ENCODE data around the gene PPP1R17. TPM values are rescaled to one million over a fixed set of nuclear protein-coding genes. Genes with fewer than 3 reads are reported as not detected.

Gene PPP1R17
- total RNA-seq, 2 experiments from 2014 or later = not detected

DNA sequence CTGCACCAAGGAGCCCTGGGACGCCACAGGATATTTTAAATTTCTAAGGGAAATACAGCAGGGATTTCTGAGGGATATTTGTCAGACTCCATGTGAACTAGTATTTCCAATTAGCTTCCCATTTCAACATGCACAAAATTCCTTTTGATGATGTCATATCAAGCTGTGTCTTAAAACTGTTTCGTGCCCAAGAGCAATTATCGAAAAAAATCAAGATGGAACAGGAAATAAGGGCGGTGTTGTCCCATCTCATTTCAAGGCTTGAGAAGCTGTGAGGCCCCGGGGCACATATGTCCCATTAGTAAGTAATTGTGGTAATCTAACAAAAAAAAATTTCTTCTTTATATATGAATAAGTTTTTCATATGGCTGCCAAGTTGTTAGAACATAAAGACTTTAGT lies 47.4 kb downstream of the PPP1R17 start:
- no peaks in the 10 kb centered on the region for H3K36me3 ChIP-seq (ENCODE audit: insufficient read depth, low read length)
- no peaks in the 10 kb centered on the region for H3K4me1 ChIP-seq (ENCODE audit: insufficient read depth, low read length, poor library complexity, severe bottlenecking)
- no TSS peak for BruUV-seq (replicated peaks)
- intact Hi-C loops (cut with micrococcal nuclease; ENCODE audit: unreplicated experiment) = loop anchor here (10.0 kb wide), 1 partner anchor 360 kb away; no protein-coding TSS in a partner anchor
- H3K9me2 ChIP-seq (ENCODE audit: insufficient read depth, low read length) = no peaks in the 10 kb centered on the region
- H4K20me1 ChIP-seq (ENCODE audit: insufficient read depth, low read length) = no peaks in the 10 kb centered on the region
- no peaks in the 10 kb centered on the region for H3K9me3 ChIP-seq (ENCODE audit: low read length)
- DNase-seq (ENCODE audit: low spot score) = no peak
- no peaks in the 10 kb centered on the region for H3K79me2 ChIP-seq (ENCODE audit: insufficient read depth, low read depth, low read length)
- ChIA-PET POLR2A (no interaction called here), CTCF (ENCODE audit: unreplicated experiment) (no interaction called here)
- H3K27ac ChIP-seq (ENCODE audit: low read depth, low read length, poor library complexity, severe bottlenecking) = no peak overlapping the region
- H3K4me2 ChIP-seq (ENCODE audit: low read length) = no peak overlapping the region
- TF ChIP-seq, protein P1, sequence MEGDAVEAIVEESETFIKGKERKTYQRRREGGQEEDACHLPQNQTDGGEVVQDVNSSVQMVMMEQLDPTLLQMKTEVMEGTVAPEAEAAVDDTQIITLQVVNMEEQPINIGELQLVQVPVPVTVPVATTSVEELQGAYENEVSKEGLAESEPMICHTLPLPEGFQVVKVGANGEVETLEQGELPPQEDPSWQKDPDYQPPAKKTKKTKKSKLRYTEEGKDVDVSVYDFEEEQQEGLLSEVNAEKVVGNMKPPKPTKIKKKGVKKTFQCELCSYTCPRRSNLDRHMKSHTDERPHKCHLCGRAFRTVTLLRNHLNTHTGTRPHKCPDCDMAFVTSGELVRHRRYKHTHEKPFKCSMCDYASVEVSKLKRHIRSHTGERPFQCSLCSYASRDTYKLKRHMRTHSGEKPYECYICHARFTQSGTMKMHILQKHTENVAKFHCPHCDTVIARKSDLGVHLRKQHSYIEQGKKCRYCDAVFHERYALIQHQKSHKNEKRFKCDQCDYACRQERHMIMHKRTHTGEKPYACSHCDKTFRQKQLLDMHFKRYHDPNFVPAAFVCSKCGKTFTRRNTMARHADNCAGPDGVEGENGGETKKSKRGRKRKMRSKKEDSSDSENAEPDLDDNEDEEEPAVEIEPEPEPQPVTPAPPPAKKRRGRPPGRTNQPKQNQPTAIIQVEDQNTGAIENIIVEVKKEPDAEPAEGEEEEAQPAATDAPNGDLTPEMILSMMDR (conservative IDR thresholded peaks at IDR 0.05; ENCODE audit: low read length) = no peak
- TF ChIP-seq EZH2phosphoT487 (IDR thresholded peaks at IDR 0.05; ENCODE audit: borderline replicate concordance, low read depth, low read length) = no peak
- no peak overlapping the region for H2AFZ ChIP-seq (ENCODE audit: low read length)
- H3K4me3 ChIP-seq (ENCODE audit: low read depth, low read length, poor library complexity, severe bottlenecking) = no peak overlapping the region

DNA sequence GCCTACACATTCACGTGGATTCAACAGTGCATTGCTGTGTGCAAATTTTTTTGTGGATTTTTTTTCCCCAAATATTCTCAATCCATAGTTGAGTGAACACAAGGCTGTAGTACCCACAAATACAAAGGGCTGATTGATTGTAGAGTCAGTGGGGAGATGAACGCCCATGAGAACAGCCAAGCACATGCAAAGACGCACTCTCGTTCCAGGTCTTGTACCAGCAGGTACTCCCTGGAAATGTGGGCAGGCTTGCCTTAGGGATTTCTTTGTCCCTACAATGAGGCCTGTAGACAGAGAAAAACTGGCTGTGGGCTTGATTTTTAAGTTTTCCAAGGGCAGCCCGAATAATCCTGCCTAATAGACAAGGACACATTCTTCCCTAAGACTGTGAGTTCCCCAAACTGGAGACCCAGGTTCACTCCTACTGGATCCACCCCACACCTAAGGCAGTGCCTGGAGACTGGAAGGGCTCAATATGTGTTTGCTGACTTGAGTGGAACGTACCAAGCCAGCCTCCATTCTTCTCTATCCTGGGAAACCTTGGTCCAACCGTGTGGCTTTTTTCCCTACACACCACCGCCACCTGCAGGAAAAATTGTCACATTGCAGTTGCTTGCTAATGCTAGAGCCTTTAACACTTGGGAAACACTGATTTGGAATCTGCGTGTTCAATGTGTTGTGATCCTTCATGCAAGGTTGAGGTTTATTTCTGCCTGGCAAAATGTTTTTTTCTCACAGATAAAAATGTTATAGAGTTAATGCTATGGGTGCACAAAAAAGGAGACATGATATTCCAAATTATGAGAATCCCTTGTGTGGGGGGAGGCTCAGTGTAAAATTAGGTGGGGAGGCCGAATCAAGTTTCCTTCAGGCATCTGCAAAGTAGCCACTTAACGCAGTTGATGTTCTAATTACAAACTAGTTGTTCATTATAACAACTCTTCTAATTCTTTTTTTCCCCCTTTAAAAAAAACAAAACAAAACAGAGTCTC lies 49.3 kb downstream of the PPP1R17 start:
- Histone ChIP-seq H3K79me2 (ENCODE audit: insufficient read depth, low read depth, low read length) (no peaks in the 10 kb centered on the region), H3K9me2 (ENCODE audit: insufficient read depth, low read length) (no peaks in the 10 kb centered on the region), H3K9me3 (ENCODE audit: low read length) (no peaks in the 10 kb centered on the region), H3K27ac (ENCODE audit: low read depth, low read length, poor library complexity, severe bottlenecking) (no peak overlapping the region), H3K4me2 (ENCODE audit: low read length) (no peak overlapping the region), H2AFZ (ENCODE audit: low read length) (no peak overlapping the region), H3K4me3 (ENCODE audit: low read depth, low read length, poor library complexity, severe bottlenecking) (no peak overlapping the region), H4K20me1 (ENCODE audit: insufficient read depth, low read length) (no peaks in the 10 kb centered on the region), H3K36me3 (ENCODE audit: insufficient read depth, low read length) (no peaks in the 10 kb centered on the region), H3K4me1 (ENCODE audit: insufficient read depth, low read length, poor library complexity, severe bottlenecking) (no peaks in the 10 kb centered on the region)
- BruUV-seq (replicated peaks) = no TSS peak
- CTCF ChIA-PET (ENCODE audit: unreplicated experiment) = no interaction called here
- intact Hi-C loops (cut with micrococcal nuclease; ENCODE audit: unreplicated experiment) = loop anchor here (1.0 to 10.0 kb wide), 2 partner anchors 293 to 361 kb away; no protein-coding TSS in a partner anchor
- peak; percentile 30 for DNase-seq (ENCODE audit: low spot score)
- TF ChIP-seq, protein P1 (conservative IDR thresholded peaks at IDR 0.05; ENCODE audit: low read length) = peak; percentile 82
- no peak for TF ChIP-seq EZH2phosphoT487 (IDR thresholded peaks at IDR 0.05; ENCODE audit: borderline replicate concordance, low read depth, low read length)
- POLR2A ChIA-PET = interaction anchor here (0.5 kb wide), 1 partner anchor 12 kb away, joined by 5 read pairs; no protein-coding TSS in a partner anchor

Measured in OCI-LY7 (cell line).